Tibial artery (tissue), 4 donors: ENCODE results near the gene SEMA5A.

Experiments used
- DNase-seq, 2 donors: peaks; one replicate each; pipeline ENCODE4 v3.0.0-alpha.2; 2019
- H3K27ac ChIP-seq, 2 donors: fragments of 200-600 bp; sonication (generic) in 1 of 2; 1 replicate in 1 of 2; 2 replicates in 1 of 2; pipeline ENCODE4 v1.5.1; 2018 to 2019; ENCODE audit warnings: mild to moderate bottlenecking in 1 of 2
- H3K27me3 ChIP-seq, 2 donors: fragments of 200-600 bp; sonication (generic) in 1 of 2; one replicate each; pipeline versions ENCODE4 v1.5.1 to v1.6.0; 2016 to 2019
- H3K36me3 ChIP-seq, 3 donors: fragments of 200-600 bp; sonication (generic) in 2 of 3; one replicate each; pipeline ENCODE4 v1.5.1; 2016 to 2019; ENCODE audit warnings: mild to moderate bottlenecking in 2 of 3
- H3K4me1 ChIP-seq, 4 donors: fragments of 200-600 bp; sonication (generic) in 2 of 4; 1 replicate in 3 of 4; 2 replicates in 1 of 4; pipeline ENCODE4 v1.5.1; 2016 to 2019
- H3K4me3 ChIP-seq, 2 donors: fragments of 200-600 bp; sonication (generic) in 1 of 2; 1 replicate in 1 of 2; 2 replicates in 1 of 2; pipeline ENCODE4 v1.5.1; 2018 to 2019; ENCODE audit warnings: mild to moderate bottlenecking in 2 of 2
- H3K9me3 ChIP-seq, 3 donors: fragments of 200-600 bp; sonication (generic) in 1 of 3; one replicate each; pipeline ENCODE4 v1.5.1; 2016 to 2019
- CTCF ChIP-seq, 2 experiments: fragments of 200-600 bp in 1 of 2; fragments of 450-650 bp in 1 of 2; IDR thresholded peaks; one replicate each; pipeline ENCODE4 v1.5.1; 2017 to 2019; ENCODE audit warnings: antibody characterized with exemption in 2 of 2, mild to moderate bottlenecking in 1 of 2, moderate library complexity in 1 of 2
- intact Hi-C: fragments of 100-400 bp; cut with DNase I; formaldehyde crosslinking; loops from one replicate; pipeline ENCODE4 v1.15.0; 2023; ENCODE audit warnings: low total_unique reads

The SEMA5A gene

DNA sequence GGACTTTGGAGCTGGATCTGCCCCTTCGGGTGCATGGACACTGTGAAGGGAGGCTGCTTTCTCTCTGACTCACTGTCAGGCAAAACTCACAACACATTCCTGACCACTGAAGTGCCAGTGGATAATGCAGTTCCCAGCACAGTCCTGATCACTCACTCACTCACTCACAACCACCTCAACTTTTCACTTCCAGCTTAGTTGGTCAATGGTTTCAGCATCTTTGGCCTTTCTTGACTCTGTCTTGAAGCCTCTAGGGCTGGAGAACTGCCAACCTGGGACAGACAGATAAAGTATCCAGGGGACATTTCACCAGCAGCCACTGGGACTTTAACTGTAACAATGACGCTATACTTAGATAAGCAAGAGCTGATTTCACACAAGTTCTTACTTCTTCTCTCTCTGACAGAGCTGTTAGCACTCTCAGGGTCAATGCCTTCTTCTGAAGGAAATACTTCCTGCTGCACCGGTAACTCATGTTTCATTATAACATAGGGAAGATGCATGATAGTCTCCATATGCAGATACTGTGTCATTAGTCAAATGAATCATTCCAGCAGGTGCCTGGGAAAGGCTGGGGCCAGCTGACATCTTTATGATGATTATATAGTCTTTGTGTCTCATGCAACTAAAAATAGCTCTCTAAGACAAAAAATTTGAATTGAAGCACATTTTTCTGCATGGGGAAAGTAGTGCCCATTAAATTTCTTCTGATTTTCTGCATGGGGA is 499.0 kb downstream of the SEMA5A start:
- Histone ChIP-seq H3K4me3 (no peak overlapping the region), H3K27me3 (no peaks in the 10 kb centered on the region), H3K27ac (no peak overlapping the region), H3K9me3 (no peaks in the 10 kb centered on the region), H3K36me3 (peaks cover 0 to 6% (median 6%) of the 10 kb centered on the region in 3 donors), H3K4me1 (peaks cover 0 to 22% (median 2%) of the 10 kb centered on the region in 4 donors)
- intact Hi-C loops: no loop called here
- no peak for DNase-seq
- no peak for TF ChIP-seq CTCF (IDR thresholded peaks at IDR 0.05)

DNA sequence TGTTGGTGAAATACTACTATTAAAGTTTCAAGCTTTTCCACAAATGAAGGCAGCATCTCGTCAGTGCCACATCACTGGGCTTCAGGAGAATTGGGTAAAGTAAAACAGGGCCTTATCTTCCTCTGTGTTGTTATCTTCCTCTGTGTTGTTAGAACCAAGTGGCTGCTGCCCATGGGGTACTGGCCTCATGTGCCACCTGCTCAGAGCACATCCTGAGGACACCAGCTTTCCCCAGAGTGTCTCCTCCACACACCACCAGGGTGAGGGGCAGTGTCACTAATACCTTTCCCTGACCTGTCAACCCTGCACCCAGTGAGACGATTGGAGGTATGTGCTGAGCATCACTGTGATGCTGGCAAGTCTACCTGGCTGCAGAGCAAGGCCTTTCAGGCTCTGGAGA is 499.9 kb downstream of the SEMA5A start:
- H3K4me1 ChIP-seq: peaks cover 0 to 22% (median 2%) of the 10 kb centered on the region in 4 donors
- H3K4me3 ChIP-seq: no peak overlapping the region
- intact Hi-C loops: no loop called here
- no peak for TF ChIP-seq CTCF (IDR thresholded peaks at IDR 0.05)
- H3K36me3 ChIP-seq: peaks cover 0 to 6% (median 6%) of the 10 kb centered on the region in 3 donors
- H3K27me3 ChIP-seq: no peaks in the 10 kb centered on the region
- no peak for DNase-seq
- H3K9me3 ChIP-seq: no peaks in the 10 kb centered on the region
- no peak overlapping the region for H3K27ac ChIP-seq

DNA sequence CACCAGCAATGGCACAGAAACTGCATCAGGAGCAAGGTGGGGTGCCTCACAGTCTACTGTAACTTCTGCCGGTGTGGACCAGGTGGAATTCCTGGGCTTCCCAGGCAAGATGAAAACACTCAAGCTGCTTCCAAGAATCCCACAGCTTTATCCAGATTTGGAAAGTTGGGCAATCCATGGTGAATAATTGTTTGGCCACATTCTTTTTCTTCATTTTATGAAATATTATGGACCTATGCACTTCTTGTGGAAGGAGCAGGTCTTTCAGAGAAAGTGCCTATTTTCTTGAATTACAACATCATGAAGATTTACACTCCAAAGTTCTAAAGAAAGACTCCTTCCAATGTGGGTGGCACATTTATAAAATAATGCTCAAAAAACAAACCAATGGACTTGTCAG is 503.6 kb downstream of the SEMA5A start:
- no peaks in the 10 kb centered on the region for H3K9me3 ChIP-seq

DNA sequence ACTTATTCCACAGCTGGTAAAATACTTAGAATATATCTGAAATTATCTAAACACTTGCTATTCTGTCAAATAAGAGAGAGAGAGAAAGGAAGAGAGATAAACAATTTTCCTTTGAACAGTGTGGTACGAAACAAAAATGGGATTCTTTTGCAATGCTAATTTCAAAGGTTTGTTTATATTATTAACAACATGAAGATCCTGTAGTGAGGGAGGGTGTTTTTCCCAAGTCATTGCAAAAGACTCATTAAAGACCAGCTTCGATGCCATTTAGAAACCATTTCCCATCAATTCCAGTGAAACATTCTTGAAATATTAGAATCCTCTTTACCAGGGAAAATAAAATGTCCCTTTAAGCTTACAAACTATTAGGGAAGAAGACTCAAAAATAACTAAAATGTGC is 505.4 kb downstream of the SEMA5A start:
- no peak for DNase-seq
- no peak overlapping the region for H3K4me3 ChIP-seq
- no peak for TF ChIP-seq CTCF (IDR thresholded peaks at IDR 0.05)
- H3K27me3 ChIP-seq: no peaks in the 10 kb centered on the region
- peaks cover 0 to 6% (median 6%) of the 10 kb centered on the region in 3 donors for H3K36me3 ChIP-seq
- no peaks in the 10 kb centered on the region for H3K9me3 ChIP-seq
- H3K27ac ChIP-seq: no peak overlapping the region
- H3K4me1 ChIP-seq: no peaks in the 10 kb centered on the region
- intact Hi-C loops: no loop called here

More for the DNA sequence above, 503.6 kb downstream of the SEMA5A start:
- Histone ChIP-seq H3K4me3 (no peak overlapping the region), H3K4me1 (peaks cover 0 to 12% (median 0%) of the 10 kb centered on the region in 4 donors), H3K27ac (no peak overlapping the region), H3K27me3 (no peaks in the 10 kb centered on the region), H3K36me3 (peaks cover 0 to 6% (median 6%) of the 10 kb centered on the region in 3 donors)
- DNase-seq: no peak
- intact Hi-C loops: no loop called here
- no peak for TF ChIP-seq CTCF (IDR thresholded peaks at IDR 0.05)

GRCh38 chr5:9037048-9037447 is 508.8 kb downstream of the SEMA5A start:
- Histone ChIP-seq H3K4me1 (no peaks in the 10 kb centered on the region), H3K36me3 (no peaks in the 10 kb centered on the region), H3K27me3 (no peaks in the 10 kb centered on the region), H3K27ac (no peak overlapping the region), H3K4me3 (no peak overlapping the region), H3K9me3 (no peaks in the 10 kb centered on the region)
- no peak for TF ChIP-seq CTCF (IDR thresholded peaks at IDR 0.05)
- intact Hi-C loops: no loop called here
- no peak for DNase-seq
